Measurements from ENCODE around the gene CDK13. TPM values are rescaled to one million over a fixed set of nuclear protein-coding genes. Genes with fewer than 3 reads are reported as not detected.

The CDK13 gene
- polyA plus RNA-seq, 1 experiment: 24.1 TPM

DNA sequence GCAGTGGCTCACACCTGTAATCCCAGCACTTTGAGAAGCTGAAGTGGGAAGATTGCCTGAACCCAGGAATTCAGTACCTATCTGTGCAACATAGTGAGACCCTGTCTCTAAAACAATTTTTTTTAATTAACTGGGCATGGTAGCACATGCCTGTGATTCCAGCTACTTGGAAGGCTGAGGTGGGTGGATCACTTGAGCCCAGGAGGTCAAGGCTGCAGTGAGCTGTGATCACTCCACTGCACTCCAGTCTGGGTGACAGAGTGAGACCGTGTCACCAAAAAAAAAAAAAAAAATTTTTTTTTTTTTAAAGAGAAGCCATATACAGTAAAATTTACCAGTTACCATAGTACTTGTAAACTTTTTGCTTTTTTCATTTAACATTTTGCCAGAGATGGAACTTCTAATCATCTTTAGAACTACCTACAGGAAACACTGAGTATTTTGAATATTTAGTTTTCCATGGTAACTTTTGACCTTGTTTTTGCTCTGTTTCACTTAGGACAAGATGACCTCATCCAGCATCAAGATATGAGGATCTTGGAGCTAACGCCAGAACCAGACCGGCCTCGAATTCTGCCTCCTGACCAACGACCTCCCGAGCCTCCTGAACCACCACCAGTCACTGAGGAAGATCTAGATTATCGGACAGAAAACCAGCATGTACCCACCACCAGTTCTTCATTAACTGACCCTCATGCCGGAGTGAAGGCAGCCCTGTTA is 143.7 kb downstream of the CDK13 start:
- ChIA-PET POLR2A (interaction anchor here (0.5 kb wide), 1 partner anchor 83 kb away, joined by 7 read pairs; no protein-coding TSS in a partner anchor), CTCF (interaction anchor here (1.4 kb wide), 1 partner anchor 41 kb away, joined by 5 read pairs; the partner anchor contains the start of genes MPLKIP and SUGCT)
- Histone ChIP-seq H3K27me3 (ENCODE audit: control insufficient read depth, insufficient read depth, low read length) (no peaks in the 10 kb centered on the region), H3K36me3 (ENCODE audit: control insufficient read depth, insufficient read depth, low read length) (peaks cover 13% of the 10 kb centered on the region), H3K4me3 (ENCODE audit: low read depth, low read length) (no peak overlapping the region)
- no peak for DNase-seq (ENCODE audit: low read depth)
- TF ChIP-seq, protein P1, sequence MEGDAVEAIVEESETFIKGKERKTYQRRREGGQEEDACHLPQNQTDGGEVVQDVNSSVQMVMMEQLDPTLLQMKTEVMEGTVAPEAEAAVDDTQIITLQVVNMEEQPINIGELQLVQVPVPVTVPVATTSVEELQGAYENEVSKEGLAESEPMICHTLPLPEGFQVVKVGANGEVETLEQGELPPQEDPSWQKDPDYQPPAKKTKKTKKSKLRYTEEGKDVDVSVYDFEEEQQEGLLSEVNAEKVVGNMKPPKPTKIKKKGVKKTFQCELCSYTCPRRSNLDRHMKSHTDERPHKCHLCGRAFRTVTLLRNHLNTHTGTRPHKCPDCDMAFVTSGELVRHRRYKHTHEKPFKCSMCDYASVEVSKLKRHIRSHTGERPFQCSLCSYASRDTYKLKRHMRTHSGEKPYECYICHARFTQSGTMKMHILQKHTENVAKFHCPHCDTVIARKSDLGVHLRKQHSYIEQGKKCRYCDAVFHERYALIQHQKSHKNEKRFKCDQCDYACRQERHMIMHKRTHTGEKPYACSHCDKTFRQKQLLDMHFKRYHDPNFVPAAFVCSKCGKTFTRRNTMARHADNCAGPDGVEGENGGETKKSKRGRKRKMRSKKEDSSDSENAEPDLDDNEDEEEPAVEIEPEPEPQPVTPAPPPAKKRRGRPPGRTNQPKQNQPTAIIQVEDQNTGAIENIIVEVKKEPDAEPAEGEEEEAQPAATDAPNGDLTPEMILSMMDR (IDR thresholded peaks at IDR 0.05; ENCODE audit: insufficient read depth, low read depth, low read length): no peak

DNA sequence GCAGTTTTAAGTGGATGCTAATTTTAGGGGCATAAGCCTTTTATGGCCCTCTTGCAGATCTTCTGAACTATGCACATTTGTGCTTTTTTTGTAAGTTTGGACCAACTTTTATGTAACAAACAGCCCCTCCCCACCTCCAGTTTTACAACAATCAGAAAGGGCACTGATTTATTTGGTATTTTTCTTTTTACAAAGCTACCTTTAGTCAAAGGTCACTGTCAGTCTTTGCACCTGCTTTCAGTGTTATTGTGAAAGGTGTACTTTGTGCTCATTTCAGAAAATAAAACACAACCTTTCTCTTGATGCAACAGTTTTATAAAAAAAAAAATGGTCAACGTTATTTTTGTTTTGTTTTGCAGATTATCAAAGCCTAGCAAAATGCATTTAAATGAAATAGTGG is 145.2 kb downstream of the CDK13 start:
- ChIA-PET POLR2A (no interaction called here), CTCF (interaction anchor here (0.6 to 0.7 kb wide), 2 partner anchors 17 to 199 kb away, joined by 3 to 5 read pairs; no protein-coding TSS in a partner anchor)
- no peaks in the 10 kb centered on the region for H3K27me3 ChIP-seq (ENCODE audit: control insufficient read depth, insufficient read depth, low read length)
- no peak for DNase-seq (ENCODE audit: low read depth)
- H3K36me3 ChIP-seq (ENCODE audit: control insufficient read depth, insufficient read depth, low read length): peaks cover 11% of the 10 kb centered on the region
- no peak overlapping the region for H3K4me3 ChIP-seq (ENCODE audit: low read depth, low read length)
- TF ChIP-seq, protein P1 (IDR thresholded peaks at IDR 0.05; ENCODE audit: insufficient read depth, low read depth, low read length): no peak

DNA sequence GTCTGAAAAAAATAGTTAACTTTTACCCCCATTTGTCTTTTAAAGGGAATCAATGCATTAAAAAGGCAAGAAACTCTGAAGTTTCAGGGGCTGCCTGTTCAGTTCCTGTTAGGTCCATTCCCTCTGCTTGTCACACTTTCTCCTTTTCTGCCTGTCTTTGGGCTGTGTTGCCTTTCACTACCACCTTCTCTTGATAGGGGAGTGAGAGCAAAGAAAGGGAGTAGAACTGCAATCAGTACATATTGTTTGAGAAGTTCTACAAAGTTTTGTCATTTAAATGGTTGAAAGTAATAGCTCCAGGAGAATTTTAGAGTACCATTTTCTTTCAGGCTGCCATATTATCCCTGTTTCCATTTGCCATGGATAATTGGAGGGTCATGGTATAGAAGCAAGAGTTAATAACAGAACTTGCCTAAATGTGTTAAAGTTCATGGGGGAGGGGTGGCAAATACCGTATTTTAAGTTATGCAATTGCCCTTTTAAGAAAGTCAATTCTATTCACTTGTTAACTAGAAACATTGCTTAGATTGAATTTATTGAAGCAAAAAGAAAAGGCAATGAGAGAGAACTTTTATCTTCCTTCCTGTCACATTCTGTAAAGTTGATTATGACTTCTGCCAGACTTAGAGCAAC is 145.8 kb downstream of the CDK13 start:
- TF ChIP-seq, protein P1 (IDR thresholded peaks at IDR 0.05; ENCODE audit: insufficient read depth, low read depth, low read length): no peak
- DNase-seq (ENCODE audit: low read depth): no peak
- POLR2A ChIA-PET: no interaction called here
- CTCF ChIA-PET: interaction anchor here (0.6 to 0.7 kb wide), 2 partner anchors 16 to 200 kb away, joined by 3 to 5 read pairs; no protein-coding TSS in a partner anchor
- peaks cover 10% of the 10 kb centered on the region for H3K36me3 ChIP-seq (ENCODE audit: control insufficient read depth, insufficient read depth, low read length)
- H3K27me3 ChIP-seq (ENCODE audit: control insufficient read depth, insufficient read depth, low read length): no peaks in the 10 kb centered on the region
- H3K4me3 ChIP-seq (ENCODE audit: low read depth, low read length): no peak overlapping the region

DNA sequence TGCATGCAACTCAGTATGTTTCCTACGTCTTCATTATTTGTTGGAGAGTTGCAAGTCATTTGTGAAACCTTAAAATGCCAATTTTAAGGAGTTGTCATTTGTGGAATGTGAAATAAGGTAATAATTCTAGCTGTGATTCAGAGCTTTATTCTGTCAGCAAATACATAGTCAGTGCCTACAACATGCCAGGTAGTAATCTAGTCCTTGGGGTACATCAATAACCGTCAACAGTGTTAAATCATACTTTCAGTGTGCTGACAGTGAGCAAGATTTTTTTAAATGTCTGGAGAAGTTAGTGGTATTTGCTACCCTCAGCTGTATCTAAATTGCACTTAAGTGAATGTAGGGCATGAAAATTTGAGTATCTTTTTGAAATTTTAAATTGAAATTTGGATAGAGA is 147.7 kb downstream of the CDK13 start:
- no peaks in the 10 kb centered on the region for H3K27me3 ChIP-seq (ENCODE audit: control insufficient read depth, insufficient read depth, low read length)
- CTCF ChIA-PET: no interaction called here
- POLR2A ChIA-PET: no interaction called here
- H3K36me3 ChIP-seq (ENCODE audit: control insufficient read depth, insufficient read depth, low read length): peaks cover 10% of the 10 kb centered on the region
- H3K4me3 ChIP-seq (ENCODE audit: low read depth, low read length): no peak overlapping the region
- DNase-seq (ENCODE audit: low read depth): no peak
- TF ChIP-seq, protein P1 (IDR thresholded peaks at IDR 0.05; ENCODE audit: insufficient read depth, low read depth, low read length): no peak

DNA sequence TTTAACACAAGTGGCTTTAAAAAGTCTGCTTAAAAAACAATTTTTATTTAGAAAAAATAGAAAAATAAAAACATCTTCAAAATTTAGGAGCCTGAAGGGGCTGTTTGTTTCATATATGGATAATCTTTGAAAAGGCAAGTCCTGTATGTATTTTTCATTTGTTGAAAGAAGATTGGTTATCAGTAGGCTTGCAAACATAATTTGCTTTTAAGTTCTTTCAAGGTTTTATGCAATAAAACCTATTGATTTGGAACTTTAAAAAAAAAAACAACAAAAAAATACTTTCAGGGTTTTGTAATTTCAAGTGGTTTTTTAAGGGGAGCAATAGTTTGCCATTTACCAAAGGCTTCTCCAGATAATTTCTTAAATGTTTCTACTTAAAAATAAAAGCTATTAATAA is 148.8 kb downstream of the CDK13 start:
- ChIA-PET POLR2A (no interaction called here), CTCF (no interaction called here)
- H3K36me3 ChIP-seq (ENCODE audit: control insufficient read depth, insufficient read depth, low read length): peaks cover 8% of the 10 kb centered on the region
- no peaks in the 10 kb centered on the region for H3K27me3 ChIP-seq (ENCODE audit: control insufficient read depth, insufficient read depth, low read length)
- no peak for DNase-seq (ENCODE audit: low read depth)
- TF ChIP-seq, protein P1 (IDR thresholded peaks at IDR 0.05; ENCODE audit: insufficient read depth, low read depth, low read length): no peak
- no peak overlapping the region for H3K4me3 ChIP-seq (ENCODE audit: low read depth, low read length)
